Body of pancreas (tissue), 4 donors: ENCODE data around the gene GRIN2D.

Source experiments
- POLR2A ChIP-seq, 3 donors: fragments of 450-650 bp; IDR thresholded peaks; one replicate each; pipeline ENCODE4 v1.6.1; 2016; ENCODE audit warnings: antibody characterized with exemption in 3 of 3, mild to moderate bottlenecking in 2 of 3
- TF ChIP-seq, protein P1 (sequence below), 7 experiments: fragments of 450-650 bp in 4 of 7; fragments of 200-600 bp in 3 of 7; sonication (generic) in 3 of 7; IDR thresholded peaks; one replicate each; pipeline ENCODE4 v1.5.1; 2016 to 2019; ENCODE audit warnings: antibody characterized with exemption in 7 of 7

DNA sequence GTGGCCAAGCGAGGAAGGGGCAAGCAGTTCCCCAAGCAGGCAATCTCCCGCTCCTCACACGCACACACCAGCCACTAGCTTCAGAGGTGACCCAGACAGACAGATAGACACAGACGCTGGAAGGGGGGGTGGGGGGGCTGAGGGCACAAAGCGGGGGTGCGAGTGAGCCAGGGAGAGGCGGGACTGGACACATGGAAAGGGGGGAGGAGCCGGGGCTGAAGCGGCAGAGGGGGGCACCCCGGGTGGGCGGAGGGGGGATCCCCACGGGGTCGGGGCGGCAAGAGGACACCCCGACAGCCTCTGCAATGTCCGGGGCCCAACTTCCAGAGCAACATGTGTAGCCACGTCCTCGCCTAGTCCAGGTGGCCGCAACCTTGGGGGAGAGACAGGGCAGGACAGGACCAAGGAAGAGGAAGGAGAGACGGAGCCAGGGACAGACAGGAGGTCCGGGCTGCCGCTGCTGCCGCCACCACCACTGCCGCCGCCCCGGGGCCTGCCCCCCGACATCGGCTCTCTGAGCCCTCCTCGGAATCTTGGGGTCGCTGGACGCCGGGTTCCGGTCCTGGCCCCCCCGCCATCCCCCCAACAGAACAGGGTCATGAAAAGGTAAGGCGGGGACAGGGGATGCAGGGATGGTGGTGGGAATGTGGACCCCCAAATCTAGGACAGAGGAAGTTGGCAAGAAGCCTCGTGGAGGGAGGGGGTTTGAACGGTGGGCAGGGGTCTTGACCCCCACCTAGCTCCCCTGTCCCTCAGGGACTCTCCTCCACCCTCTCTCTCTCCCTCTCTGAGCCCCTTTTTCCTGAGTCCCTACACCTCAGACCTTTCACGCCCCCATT lies 1.1 kb downstream of the GRIN2D start:
- no peak for TF ChIP-seq POLR2A (IDR thresholded peaks at IDR 0.05)
- TF ChIP-seq, protein P1, sequence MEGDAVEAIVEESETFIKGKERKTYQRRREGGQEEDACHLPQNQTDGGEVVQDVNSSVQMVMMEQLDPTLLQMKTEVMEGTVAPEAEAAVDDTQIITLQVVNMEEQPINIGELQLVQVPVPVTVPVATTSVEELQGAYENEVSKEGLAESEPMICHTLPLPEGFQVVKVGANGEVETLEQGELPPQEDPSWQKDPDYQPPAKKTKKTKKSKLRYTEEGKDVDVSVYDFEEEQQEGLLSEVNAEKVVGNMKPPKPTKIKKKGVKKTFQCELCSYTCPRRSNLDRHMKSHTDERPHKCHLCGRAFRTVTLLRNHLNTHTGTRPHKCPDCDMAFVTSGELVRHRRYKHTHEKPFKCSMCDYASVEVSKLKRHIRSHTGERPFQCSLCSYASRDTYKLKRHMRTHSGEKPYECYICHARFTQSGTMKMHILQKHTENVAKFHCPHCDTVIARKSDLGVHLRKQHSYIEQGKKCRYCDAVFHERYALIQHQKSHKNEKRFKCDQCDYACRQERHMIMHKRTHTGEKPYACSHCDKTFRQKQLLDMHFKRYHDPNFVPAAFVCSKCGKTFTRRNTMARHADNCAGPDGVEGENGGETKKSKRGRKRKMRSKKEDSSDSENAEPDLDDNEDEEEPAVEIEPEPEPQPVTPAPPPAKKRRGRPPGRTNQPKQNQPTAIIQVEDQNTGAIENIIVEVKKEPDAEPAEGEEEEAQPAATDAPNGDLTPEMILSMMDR (IDR thresholded peaks at IDR 0.05) = no peak
